Kidney (tissue), 14 donors: ENCODE data around the gene TBX10. TPM values are rescaled to one million over a fixed set of nuclear protein-coding genes. Genes with fewer than 3 reads are reported as not detected.

Source experiments
- DNase-seq, 5 donors: peaks; one replicate each; pipeline ENCODE4 v3.0.0-alpha.2; 2013 to 2020
- FAIRE-seq: peaks from 2 replicates; lab custom pipeline; 2012; peaks lifted over from hg19 to GRCh38; lab: Jason Lieb, UNC
- H3K27ac ChIP-seq, 2 donors: one replicate each; pipeline ENCODE4 v1.7.0; 2013; ENCODE audit warnings: low read depth in 2 of 2, low read length in 2 of 2, inconsistent platforms in 1 of 2
- H3K27me3 ChIP-seq: one replicate; pipeline ENCODE4 v1.7.1; 2013; ENCODE audit warnings: low read length, inconsistent platforms; ENCODE audit not compliant: control insufficient read depth, insufficient read depth
- H3K36me3 ChIP-seq, 3 donors: one replicate each; pipeline versions ENCODE4 v1.7.0 to v1.7.1; 2013; ENCODE audit warnings: low read length in 3 of 3, control low read depth in 1 of 3, inconsistent platforms in 1 of 3; ENCODE audit not compliant: insufficient read depth in 3 of 3, control insufficient read depth in 2 of 3
- H3K4me1 ChIP-seq, 3 donors: one replicate each; pipeline versions ENCODE4 v1.7.0 to v1.7.1; 2013; ENCODE audit warnings: low read length in 3 of 3, inconsistent platforms in 1 of 3, low read depth in 1 of 3; ENCODE audit not compliant: control insufficient read depth in 2 of 3, insufficient read depth in 2 of 3
- H3K4me3 ChIP-seq, 3 donors: one replicate each; pipeline versions ENCODE4 v1.7.0 to v1.8.1; 2013; ENCODE audit warnings: low read length in 3 of 3, control low read depth in 1 of 3, inconsistent platforms in 1 of 3
- H3K9ac ChIP-seq, 3 donors: one replicate each; pipeline versions ENCODE4 v1.7.0 to v1.7.1; 2013; ENCODE audit warnings: low read length in 3 of 3, control low read depth in 1 of 3, inconsistent platforms in 1 of 3
- H3K9me3 ChIP-seq, 3 donors: one replicate each; pipeline versions ENCODE4 v1.7.0 to v1.7.1; 2013; ENCODE audit warnings: low read length in 3 of 3, control low read depth in 1 of 3, inconsistent platforms in 1 of 3; ENCODE audit not compliant: control insufficient read depth in 2 of 3, insufficient read depth in 1 of 3
- intact Hi-C: fragments of 100-400 bp; cut with DNase I; formaldehyde crosslinking; loops from one replicate; pipeline ENCODE4 v1.11.1; 2022
- polyA plus RNA-seq: library from polyadenylated mRNA; stranded (reverse); fragments of 350-450 nt; fragmentation: Illumina TruSeq; extraction: RNeasy Lipid Tissue Mini Kit (QIAGEN cat#74804); gene quantifications from one replicate; pipeline ENCODE4 v1.2.3, GENCODE V29; 2014; ENCODE audit warnings: low read depth, low replicate concordance; ENCODE audit not compliant: insufficient read depth
- total RNA-seq: library from RNA; stranded (reverse); fragmentation: NEBNext Ultra II Directional; extraction: Animal tissue kit (Norgen Biotek cat#: 25700); gene quantifications from one replicate; pipeline ENCODE4 v1.2.1, GENCODE V29; 2021
- TF ChIP-seq, protein P1 (sequence below): IDR thresholded peaks from 3 replicates; pipeline ENCODE4 v1.5.1; 2012; ENCODE audit warnings: mild to moderate bottlenecking, moderate library complexity, borderline replicate concordance; ENCODE audit not compliant: insufficient read depth; ENCODE audit errors: extremely low read depth
- donor health status: control.
- donor health status: control.
- donor health status: control.
- donor health status: control.
- donor health status: control.
- donor health status: DM: yes; HTN: yes; CAD: no.
- donor health status: Normal renal cell carcinoma (clear cell type).

Gene TBX10
- total and polyA plus RNA-seq, 2 donors from 2014 or later = not detected

DNA sequence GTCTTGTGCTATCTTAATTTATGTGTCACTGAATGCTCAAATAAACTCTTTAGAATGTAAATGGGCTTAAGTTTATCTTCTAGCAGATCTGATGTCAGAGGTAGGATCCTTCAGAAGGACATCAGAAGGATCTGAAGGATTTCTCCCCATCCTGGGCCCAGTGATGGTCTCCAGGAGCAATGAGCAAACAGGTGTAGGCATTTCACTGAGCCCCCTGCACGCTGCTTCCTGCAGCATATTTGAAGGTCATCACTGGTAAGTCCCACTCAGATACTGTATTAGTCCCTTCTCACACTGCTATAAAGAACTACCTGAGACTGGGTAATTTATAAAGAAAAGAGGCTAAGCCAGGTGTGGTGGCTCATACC, 51.4 kb downstream of the TBX10 start:
- FAIRE-seq = no peak
- no peak overlapping the region for H3K27ac ChIP-seq
- no peak for DNase-seq
- TF ChIP-seq, protein P1, sequence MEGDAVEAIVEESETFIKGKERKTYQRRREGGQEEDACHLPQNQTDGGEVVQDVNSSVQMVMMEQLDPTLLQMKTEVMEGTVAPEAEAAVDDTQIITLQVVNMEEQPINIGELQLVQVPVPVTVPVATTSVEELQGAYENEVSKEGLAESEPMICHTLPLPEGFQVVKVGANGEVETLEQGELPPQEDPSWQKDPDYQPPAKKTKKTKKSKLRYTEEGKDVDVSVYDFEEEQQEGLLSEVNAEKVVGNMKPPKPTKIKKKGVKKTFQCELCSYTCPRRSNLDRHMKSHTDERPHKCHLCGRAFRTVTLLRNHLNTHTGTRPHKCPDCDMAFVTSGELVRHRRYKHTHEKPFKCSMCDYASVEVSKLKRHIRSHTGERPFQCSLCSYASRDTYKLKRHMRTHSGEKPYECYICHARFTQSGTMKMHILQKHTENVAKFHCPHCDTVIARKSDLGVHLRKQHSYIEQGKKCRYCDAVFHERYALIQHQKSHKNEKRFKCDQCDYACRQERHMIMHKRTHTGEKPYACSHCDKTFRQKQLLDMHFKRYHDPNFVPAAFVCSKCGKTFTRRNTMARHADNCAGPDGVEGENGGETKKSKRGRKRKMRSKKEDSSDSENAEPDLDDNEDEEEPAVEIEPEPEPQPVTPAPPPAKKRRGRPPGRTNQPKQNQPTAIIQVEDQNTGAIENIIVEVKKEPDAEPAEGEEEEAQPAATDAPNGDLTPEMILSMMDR = no peak
- H3K9me3 ChIP-seq = no peaks in the 10 kb centered on the region
- H3K4me3 ChIP-seq = no peak overlapping the region
- peaks cover 0 to 8% (median 0%) of the 10 kb centered on the region in 3 donors for H3K4me1 ChIP-seq
- no peaks in the 10 kb centered on the region for H3K36me3 ChIP-seq
- no peak overlapping the region for H3K9ac ChIP-seq
- H3K27me3 ChIP-seq = no peaks in the 10 kb centered on the region
- intact Hi-C loops = no loop called here

DNA sequence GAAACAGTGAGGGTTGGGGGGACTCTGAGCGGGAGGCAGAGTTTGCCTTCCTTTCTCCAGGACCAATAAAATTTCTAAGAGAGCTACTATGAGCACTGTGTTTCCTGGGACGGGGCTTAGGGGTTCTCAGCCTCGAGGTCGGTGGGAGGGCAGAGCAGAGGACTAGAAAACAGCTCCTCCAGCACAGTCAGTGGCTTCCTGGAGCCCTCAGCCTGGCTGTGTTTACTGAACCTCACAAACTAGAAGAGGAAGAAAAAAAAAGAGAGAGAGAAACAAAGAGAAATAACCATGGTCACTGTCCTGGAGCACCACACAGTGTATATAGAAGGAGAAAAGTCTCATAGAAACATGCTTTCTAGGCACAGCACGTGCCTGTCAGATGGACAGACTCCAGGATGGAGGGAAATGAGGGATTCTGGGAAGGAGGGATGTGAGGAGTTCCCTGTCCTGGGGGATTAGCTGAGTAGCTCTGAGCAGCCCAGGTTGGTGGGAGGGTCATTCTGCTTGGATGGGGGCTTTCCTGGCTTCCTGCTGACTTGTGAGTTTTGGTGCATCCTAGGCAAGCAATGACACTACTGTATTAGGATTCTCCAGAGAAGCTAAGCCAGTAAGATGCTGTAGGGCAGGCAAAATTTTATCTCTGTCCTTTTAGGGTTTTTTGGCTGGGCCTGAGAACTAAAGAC, 52.9 kb downstream of the TBX10 start:
- no peaks in the 10 kb centered on the region for H3K36me3 ChIP-seq

DNA sequence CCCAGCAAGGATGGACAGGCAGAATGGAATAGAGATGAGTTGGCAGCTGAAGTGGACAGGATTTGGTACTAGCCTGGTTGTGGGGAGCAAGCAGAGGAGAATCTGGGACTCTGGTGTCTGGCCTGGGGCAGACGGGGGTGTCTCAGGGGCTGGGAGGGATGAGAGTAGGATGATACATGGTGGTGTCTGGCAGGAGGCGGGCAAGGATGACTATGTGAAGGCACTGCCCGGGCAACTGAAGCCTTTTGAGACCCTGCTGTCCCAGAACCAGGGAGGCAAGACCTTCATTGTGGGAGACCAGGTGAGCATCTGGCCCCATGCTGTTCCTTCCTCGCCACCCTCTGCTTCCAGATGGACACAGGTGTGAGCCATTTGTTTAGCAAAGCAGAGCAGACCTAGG, 53.7 kb downstream of the TBX10 start:
- no peak overlapping the region for H3K4me3 ChIP-seq
- no peaks in the 10 kb centered on the region for H3K9me3 ChIP-seq
- H3K36me3 ChIP-seq = no peaks in the 10 kb centered on the region
- DNase-seq (no peak), FAIRE-seq (no peak)
- no peak overlapping the region for H3K27ac ChIP-seq
- intact Hi-C loops = no loop called here
- no peaks in the 10 kb centered on the region for H3K27me3 ChIP-seq
- TF ChIP-seq, protein P1 = no peak
- H3K4me1 ChIP-seq = peaks cover 7 to 12% (median 7%) of the 10 kb centered on the region in 3 donors
- H3K9ac ChIP-seq = no peak overlapping the region

More for the DNA sequence above, 52.9 kb downstream of the TBX10 start:
- no peaks in the 10 kb centered on the region for H3K27me3 ChIP-seq
- no peak overlapping the region for H3K27ac ChIP-seq
- FAIRE-seq (no peak), DNase-seq (no peak)
- H3K9me3 ChIP-seq = no peaks in the 10 kb centered on the region
- TF ChIP-seq, protein P1 = no peak
- intact Hi-C loops = no loop called here
- H3K9ac ChIP-seq = no peak overlapping the region
- H3K4me3 ChIP-seq = no peak overlapping the region
- peaks cover 7 to 12% (median 7%) of the 10 kb centered on the region in 3 donors for H3K4me1 ChIP-seq
